Activated T-cell treated with anti-CD3 and anti-CD28 coated beads, Interleukin-2, amount 50 U/mL, for 24 hours (primary cell): Measurements from ENCODE around the gene CDCP2.
"Not testable (repeated sequence)": the region's sequence is repeated elsewhere in the genome, so short reads cannot be mapped to it uniquely, and the experiment has no call there.

ENCODE experiments used
- DNase-seq: peaks from one replicate; pipeline ENCODE4 v3.0.0-alpha.2; 2020
- H3K27ac Mint-ChIP-seq: 2 replicates; pipeline ENCODE4 v1.8.0; 2020; ENCODE audit warnings: mild to moderate bottlenecking, mixed read lengths
- H3K27me3 Mint-ChIP-seq: 2 replicates; pipeline ENCODE4 v1.8.0; 2020; ENCODE audit warnings: mixed read lengths
- H3K36me3 Mint-ChIP-seq: 2 replicates; pipeline ENCODE4 v1.8.0; 2020; ENCODE audit warnings: low read depth, mixed read lengths
- H3K4me1 Mint-ChIP-seq: 2 replicates; pipeline ENCODE4 v1.8.0; 2020; ENCODE audit warnings: low read depth, mixed read lengths
- H3K4me3 Mint-ChIP-seq: 2 replicates; pipeline ENCODE4 v1.8.0; 2020; ENCODE audit warnings: mild to moderate bottlenecking, moderate library complexity, mixed read lengths
- H3K9me3 Mint-ChIP-seq: 2 replicates; pipeline ENCODE4 v1.8.0; 2020; ENCODE audit warnings: mixed read lengths

Gene CDCP2

DNA sequence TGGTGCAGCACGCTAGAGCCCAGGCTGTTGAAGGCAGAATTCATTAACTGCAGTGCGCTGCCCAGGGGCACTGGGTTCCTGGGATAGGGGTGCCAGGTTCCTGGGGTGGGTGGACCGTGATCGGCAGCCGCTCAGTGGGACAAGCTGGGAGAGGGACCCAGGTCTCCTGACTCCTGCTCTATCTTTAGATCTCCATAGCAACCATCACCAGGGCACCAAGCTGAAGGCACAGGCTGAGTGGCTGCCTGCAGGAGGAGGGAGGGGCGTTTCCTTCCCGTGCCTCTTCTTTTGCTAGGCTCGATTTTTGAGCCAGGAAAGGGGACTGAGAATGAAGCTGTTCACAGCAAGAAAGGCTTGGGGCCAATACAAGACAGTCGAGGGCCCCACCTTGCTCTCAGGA lies 20.9 kb upstream of the CDCP2 start:
- no peak overlapping the region for H3K27ac Mint-ChIP-seq
- no peak for DNase-seq
- H3K4me3 Mint-ChIP-seq, result no peak overlapping the region
- H3K4me1 Mint-ChIP-seq, result peaks cover 9% of the 10 kb centered on the region
- peaks cover 26% of the 10 kb centered on the region for H3K36me3 Mint-ChIP-seq
- H3K27me3 Mint-ChIP-seq, result no peaks in the 10 kb centered on the region
- no peaks in the 10 kb centered on the region for H3K9me3 Mint-ChIP-seq

GRCh38 chr1:54172614-54173599 lies 20.1 kb upstream of the CDCP2 start:
- H3K27me3 Mint-ChIP-seq, result no peaks in the 10 kb centered on the region
- no peak for DNase-seq

GRCh38 chr1:54171606-54172005 lies 18.8 kb upstream of the CDCP2 start:
- Mint-ChIP-seq H3K27ac (no peak overlapping the region), H3K36me3 (peaks cover 13% of the 10 kb centered on the region), H3K4me1 (peaks cover 9% of the 10 kb centered on the region), H3K9me3 (no peaks in the 10 kb centered on the region), H3K27me3 (no peaks in the 10 kb centered on the region), H3K4me3 (no peak overlapping the region)
- no peak for DNase-seq

More at GRCh38 chr1:54172614-54173599, 20.1 kb upstream of the CDCP2 start:
- Mint-ChIP-seq H3K36me3 (peaks cover 18% of the 10 kb centered on the region), H3K9me3 (no peaks in the 10 kb centered on the region), H3K27ac (no peak overlapping the region), H3K4me3 (no peak overlapping the region), H3K4me1 (peaks cover 9% of the 10 kb centered on the region)

- H3K9me3 Mint-ChIP-seq, result no peaks in the 10 kb centered on the region
- no peak for DNase-seq
- peaks cover 9% of the 10 kb centered on the region for H3K4me1 Mint-ChIP-seq
- peak overlapping the region; percentile 18 for H3K27ac Mint-ChIP-seq
- peaks cover 11% of the 10 kb centered on the region for H3K36me3 Mint-ChIP-seq
- H3K4me3 Mint-ChIP-seq, result no peak overlapping the region
- no peaks in the 10 kb centered on the region for H3K27me3 Mint-ChIP-seq
Measured at GRCh38 chr1:54171016-54171415, 18.2 kb upstream of the CDCP2 start.

DNA sequence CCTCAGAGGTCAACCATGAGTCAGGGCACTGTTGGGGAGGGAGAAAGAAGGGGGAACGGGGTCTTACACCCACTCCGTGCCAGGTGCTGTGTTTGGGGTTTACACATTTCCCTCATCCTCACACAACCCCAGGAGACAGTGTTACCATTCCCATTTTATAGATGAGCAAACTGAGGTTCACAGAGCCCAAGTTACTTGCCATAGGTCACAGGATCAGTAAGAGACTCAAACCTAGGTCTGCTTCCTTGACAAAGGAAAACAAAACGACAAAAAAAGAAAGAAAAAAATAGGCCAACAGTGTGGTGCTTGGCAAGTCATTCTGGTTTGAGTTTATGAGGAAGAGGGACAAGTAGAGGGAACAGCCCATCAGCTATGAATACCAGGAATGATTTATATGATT lies 16.3 kb upstream of the CDCP2 start:
- H3K4me3 Mint-ChIP-seq, result no peak overlapping the region
- no peaks in the 10 kb centered on the region for H3K27me3 Mint-ChIP-seq
- no peak for DNase-seq
- peaks cover 9% of the 10 kb centered on the region for H3K4me1 Mint-ChIP-seq
- peaks cover 3% of the 10 kb centered on the region for H3K36me3 Mint-ChIP-seq
- no peak overlapping the region for H3K27ac Mint-ChIP-seq
- no peaks in the 10 kb centered on the region for H3K9me3 Mint-ChIP-seq

DNA sequence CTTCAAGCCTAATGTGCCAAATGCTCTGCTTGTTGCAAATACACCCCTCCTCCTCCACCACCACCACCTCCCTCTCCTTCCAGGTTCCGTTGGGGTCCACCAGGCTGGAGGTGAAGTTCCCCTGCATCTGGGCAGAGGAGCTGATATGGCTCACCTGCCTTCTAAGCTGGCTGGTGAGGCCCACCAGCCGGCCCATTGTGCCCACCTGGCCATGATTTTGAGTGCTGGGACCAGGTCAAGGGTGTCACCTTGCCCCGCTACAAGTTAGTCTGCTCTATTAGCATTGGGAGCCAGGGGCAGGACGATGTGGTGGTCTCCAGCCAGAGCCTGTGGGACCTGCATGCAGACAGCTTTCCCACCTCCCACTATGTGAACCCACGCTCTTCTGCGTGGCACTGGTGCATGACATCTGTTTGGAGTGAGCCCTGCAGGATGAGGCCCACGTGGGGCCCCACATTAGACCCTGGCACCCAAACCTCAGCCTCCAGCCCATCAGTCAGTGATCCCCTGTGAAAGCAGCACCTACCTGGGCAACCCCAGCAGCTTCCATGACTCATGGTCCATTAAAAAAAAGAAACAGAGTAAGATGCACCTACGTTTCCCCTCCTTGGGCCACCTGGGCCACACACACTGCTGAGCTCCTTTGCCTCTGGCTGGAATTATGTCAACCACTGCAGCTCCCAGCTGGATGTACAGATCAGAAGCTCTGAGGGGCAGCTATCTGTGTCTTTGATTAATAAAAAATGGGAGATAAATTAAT lies 15.6 kb upstream of the CDCP2 start:
- H3K27me3 Mint-ChIP-seq, result no peaks in the 10 kb centered on the region
- H3K4me3 Mint-ChIP-seq, result no peak overlapping the region
- H3K36me3 Mint-ChIP-seq, result peaks cover 3% of the 10 kb centered on the region
- no peaks in the 10 kb centered on the region for H3K9me3 Mint-ChIP-seq
- H3K4me1 Mint-ChIP-seq, result peaks cover 9% of the 10 kb centered on the region
- no peak for DNase-seq
- no peak overlapping the region for H3K27ac Mint-ChIP-seq

DNA sequence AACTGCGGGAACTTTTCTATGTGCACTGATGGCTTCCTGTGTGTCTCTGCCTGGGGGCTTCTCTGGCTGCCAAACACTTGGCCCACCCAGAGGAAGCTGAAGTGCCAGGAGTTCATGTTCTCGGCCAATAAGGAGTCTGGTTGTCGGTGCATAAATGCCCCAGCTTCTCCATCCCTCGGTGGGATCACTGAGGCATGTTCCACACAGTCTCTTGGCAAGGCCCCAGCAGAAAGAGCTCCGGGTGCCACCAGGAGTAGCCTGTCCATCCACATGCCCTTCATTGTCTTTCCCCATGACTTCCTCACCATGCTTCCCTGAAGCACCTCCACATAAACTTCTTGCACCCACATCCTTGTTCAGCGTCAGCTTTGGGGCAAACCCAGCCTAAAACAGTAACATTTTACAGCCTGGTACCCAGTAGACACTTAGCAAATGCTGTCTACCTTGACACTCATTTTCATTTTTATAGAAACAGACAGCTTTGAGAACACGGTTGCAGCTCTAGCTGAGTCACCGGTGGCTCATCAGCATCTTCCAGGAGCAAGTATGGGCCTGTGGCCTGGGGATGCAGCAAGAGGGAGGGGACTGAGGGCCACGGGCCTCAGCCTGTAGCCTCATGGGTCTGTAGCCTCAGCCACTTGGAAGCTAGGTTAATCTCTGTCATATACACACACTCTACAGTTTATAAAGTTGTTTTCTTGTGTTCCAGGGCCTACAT lies 14.8 kb upstream of the CDCP2 start:
- DNase-seq, result no peak
- Mint-ChIP-seq H3K9me3 (no peaks in the 10 kb centered on the region), H3K4me3 (no peak overlapping the region), H3K27me3 (no peaks in the 10 kb centered on the region), H3K4me1 (peaks cover 9% of the 10 kb centered on the region), H3K27ac (no peak overlapping the region), H3K36me3 (peaks cover 1% of the 10 kb centered on the region)

DNA sequence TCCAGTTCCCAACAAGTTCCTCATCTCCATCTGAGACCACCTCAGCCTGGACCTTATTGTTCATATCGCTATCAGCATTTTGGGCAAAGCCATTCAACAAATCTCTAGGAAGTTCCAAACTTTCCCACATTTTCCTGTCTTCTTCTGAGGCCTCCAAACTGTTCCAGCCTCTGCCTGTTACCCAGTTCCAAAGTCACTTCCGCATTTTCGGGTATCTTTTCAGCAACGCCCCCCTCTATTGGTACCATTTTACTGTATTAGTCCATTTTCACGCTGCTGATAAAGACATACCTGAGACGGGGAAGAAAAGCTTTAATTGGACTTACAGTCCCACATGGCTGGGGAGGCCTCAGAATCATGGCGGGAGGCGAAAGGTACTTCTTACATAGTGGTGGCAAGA lies 13.6 kb upstream of the CDCP2 start:
- not testable (repeated sequence) for H3K4me3 Mint-ChIP-seq, H3K36me3 Mint-ChIP-seq, H3K4me1 Mint-ChIP-seq, H3K27me3 Mint-ChIP-seq, H3K27ac Mint-ChIP-seq, DNase-seq, H3K9me3 Mint-ChIP-seq

- no peak for DNase-seq
- no peaks in the 10 kb centered on the region for H3K27me3 Mint-ChIP-seq
- H3K9me3 Mint-ChIP-seq, result no peaks in the 10 kb centered on the region
- H3K36me3 Mint-ChIP-seq, result no peaks in the 10 kb centered on the region
- H3K4me1 Mint-ChIP-seq, result no peaks in the 10 kb centered on the region
- no peak overlapping the region for H3K4me3 Mint-ChIP-seq
- no peak overlapping the region for H3K27ac Mint-ChIP-seq
Measured at GRCh38 chr1:54165146-54165545, 12.3 kb upstream of the CDCP2 start.

GRCh38 chr1:54163573-54163972 lies 10.8 kb upstream of the CDCP2 start:
- Mint-ChIP-seq H3K27ac (no peak overlapping the region), H3K4me1 (no peaks in the 10 kb centered on the region)

GRCh38 chr1:54163051-54163450 lies 10.3 kb upstream of the CDCP2 start:
- Mint-ChIP-seq H3K27me3 (no peaks in the 10 kb centered on the region), H3K4me3 (no peak overlapping the region), H3K9me3 (no peaks in the 10 kb centered on the region), H3K36me3 (no peaks in the 10 kb centered on the region), H3K27ac (no peak overlapping the region), H3K4me1 (no peaks in the 10 kb centered on the region)
- DNase-seq, result no peak

More at GRCh38 chr1:54163573-54163972, 10.8 kb upstream of the CDCP2 start:
- Mint-ChIP-seq H3K27me3 (no peaks in the 10 kb centered on the region), H3K9me3 (no peaks in the 10 kb centered on the region), H3K36me3 (no peaks in the 10 kb centered on the region), H3K4me3 (no peak overlapping the region)
- no peak for DNase-seq

DNA sequence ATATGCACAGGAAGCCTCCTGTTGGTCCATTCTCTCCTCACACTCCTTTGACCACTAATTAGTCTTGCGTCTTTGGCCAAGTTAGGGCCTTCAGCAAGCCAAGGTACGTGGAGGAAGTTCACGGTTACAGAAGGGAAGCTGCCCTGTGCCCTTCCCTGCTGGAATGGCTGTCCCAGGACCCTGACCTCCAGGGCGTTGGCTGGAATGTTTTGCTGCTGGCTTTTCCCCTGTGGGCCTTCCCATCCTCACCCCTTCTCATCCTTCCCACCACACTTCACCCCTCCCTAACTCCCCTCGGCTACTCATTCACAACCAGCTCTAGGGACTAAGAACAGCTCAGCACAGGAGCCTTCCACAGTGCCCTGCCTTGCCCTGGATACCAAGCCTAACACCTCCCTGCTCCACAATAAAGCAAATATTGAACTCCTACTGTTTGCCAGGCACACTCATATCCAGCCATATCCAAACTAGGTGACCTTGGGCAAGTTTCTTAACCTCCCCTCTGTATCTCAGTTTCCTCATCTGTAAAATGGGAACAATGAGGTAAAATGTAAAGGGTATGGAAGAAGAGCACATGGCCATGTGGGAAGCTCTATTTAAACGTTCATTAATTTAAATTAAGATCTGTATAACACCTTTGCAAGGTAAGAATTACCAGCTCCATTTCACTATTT lies 8.8 kb upstream of the CDCP2 start:
- Mint-ChIP-seq H3K4me1 (no peaks in the 10 kb centered on the region), H3K27me3 (no peaks in the 10 kb centered on the region), H3K4me3 (no peak overlapping the region), H3K36me3 (no peaks in the 10 kb centered on the region), H3K9me3 (no peaks in the 10 kb centered on the region), H3K27ac (no peak overlapping the region)
- no peak for DNase-seq

- H3K4me1 Mint-ChIP-seq, result no peaks in the 10 kb centered on the region
- H3K27me3 Mint-ChIP-seq, result no peaks in the 10 kb centered on the region
- no peak overlapping the region for H3K4me3 Mint-ChIP-seq
- no peak for DNase-seq
- H3K27ac Mint-ChIP-seq, result no peak overlapping the region
- no peaks in the 10 kb centered on the region for H3K36me3 Mint-ChIP-seq
- H3K9me3 Mint-ChIP-seq, result no peaks in the 10 kb centered on the region
Measured at GRCh38 chr1:54160351-54160750, 7.6 kb upstream of the CDCP2 start.

GRCh38 chr1:54159733-54160316 lies 7.0 kb upstream of the CDCP2 start:
- H3K27ac Mint-ChIP-seq, result no peak overlapping the region
- H3K4me1 Mint-ChIP-seq, result no peaks in the 10 kb centered on the region
- no peaks in the 10 kb centered on the region for H3K9me3 Mint-ChIP-seq
- no peak overlapping the region for H3K4me3 Mint-ChIP-seq
- DNase-seq, result no peak
- no peaks in the 10 kb centered on the region for H3K27me3 Mint-ChIP-seq
- H3K36me3 Mint-ChIP-seq, result no peaks in the 10 kb centered on the region
